PFSK-1 (cell line): ENCODE measurements around the gene EPHA7.

ENCODE experiments used
- FOXP2 ChIP-seq: optimal IDR thresholded peaks from 2 replicates; pipeline ENCODE3; 2011; ENCODE audit warnings: borderline replicate concordance, control low read depth, inconsistent platforms; ENCODE audit not compliant: insufficient read depth; ENCODE audit errors: extremely low read length, extremely low read depth
- POLR2AphosphoS5 ChIP-seq: IDR thresholded peaks from 2 replicates; pipeline ENCODE4 v1.6.1; 2012; ENCODE audit warnings: low read depth, mild to moderate bottlenecking, control low read depth, low read length, moderate library complexity
- REST ChIP-seq, 2 experiments: IDR thresholded peaks; 2 replicates each; pipeline versions ENCODE4 v1.6.1 to v1.8.0; 2011 to 2012; ENCODE audit warnings: low read depth in 2 of 2, low read length in 2 of 2, control low read depth in 1 of 2, inconsistent platforms in 1 of 2, mild to moderate bottlenecking in 1 of 2, moderate library complexity in 1 of 2; ENCODE audit not compliant: insufficient read depth in 1 of 2
- SIN3A ChIP-seq: IDR thresholded peaks from 2 replicates; pipeline ENCODE4 v1.6.1; 2012; ENCODE audit warnings: mild to moderate bottlenecking, low read length, moderate library complexity, borderline replicate concordance; ENCODE audit not compliant: insufficient read depth
- TAF1 ChIP-seq: IDR thresholded peaks from 2 replicates; pipeline ENCODE4 v1.6.1; 2012; ENCODE audit warnings: low read length, control low read depth, borderline replicate concordance; ENCODE audit not compliant: insufficient read depth

EPHA7 gene

GRCh38 chr6:93304505-93304904 lies 114.9 kb downstream of the EPHA7 start:
- no peak for TF ChIP-seq REST (IDR thresholded peaks at IDR 0.05; ENCODE audit: insufficient read depth in 1 of 2, low read depth in 2 of 2, low read length in 2 of 2)
- TF ChIP-seq FOXP2 = no peak
- no peak for TF ChIP-seq POLR2AphosphoS5
- TF ChIP-seq TAF1 = no peak
- TF ChIP-seq SIN3A = no peak

- no peak for TF ChIP-seq FOXP2
- TF ChIP-seq POLR2AphosphoS5 = no peak
- TF ChIP-seq TAF1 = no peak
- TF ChIP-seq REST (IDR thresholded peaks at IDR 0.05; ENCODE audit: insufficient read depth in 1 of 2, low read depth in 2 of 2, low read length in 2 of 2) = no peak
- no peak for TF ChIP-seq SIN3A
Measured at GRCh38 chr6:93300661-93301060, 118.7 kb downstream of the EPHA7 start.

- TF ChIP-seq REST (IDR thresholded peaks at IDR 0.05; ENCODE audit: insufficient read depth in 1 of 2, low read depth in 2 of 2, low read length in 2 of 2) (no peak), POLR2AphosphoS5 (no peak), TAF1 (no peak)
Measured at GRCh38 chr6:93299622-93300021, 119.7 kb downstream of the EPHA7 start.

GRCh38 chr6:93295631-93296030 lies 123.7 kb downstream of the EPHA7 start:
- no peak for TF ChIP-seq POLR2AphosphoS5
- no peak for TF ChIP-seq FOXP2
- TF ChIP-seq REST (IDR thresholded peaks at IDR 0.05; ENCODE audit: insufficient read depth in 1 of 2, low read depth in 2 of 2, low read length in 2 of 2) = no peak
- TF ChIP-seq SIN3A = no peak
- no peak for TF ChIP-seq TAF1

- TF ChIP-seq SIN3A (no peak), REST (IDR thresholded peaks at IDR 0.05; ENCODE audit: insufficient read depth in 1 of 2, low read depth in 2 of 2, low read length in 2 of 2) (no peak), TAF1 (no peak), FOXP2 (no peak), POLR2AphosphoS5 (no peak)
Measured at GRCh38 chr6:93294879-93295278, 124.5 kb downstream of the EPHA7 start.
